Liver (tissue), 9 donors: ENCODE measurements around the gene WWOX. TPM values are rescaled to one million over a fixed set of nuclear protein-coding genes. Genes with fewer than 3 reads are reported as not detected.

ENCODE experiments used
- DNase-seq: peaks from one replicate; pipeline ENCODE4 v3.0.0-alpha.2; 2017; ENCODE audit warnings: low spot score
- H3K27ac ChIP-seq, 2 donors: one replicate each; pipeline ENCODE4 v1.7.0; 2013; ENCODE audit warnings: inconsistent platforms in 2 of 2, low read length in 2 of 2, control low read depth in 1 of 2, low read depth in 1 of 2, mild to moderate bottlenecking in 1 of 2
- H3K27me3 ChIP-seq, 4 donors: one replicate each; pipeline versions ENCODE4 v1.6.1 to v1.7.0; 2013; ENCODE audit warnings: low read length in 3 of 4, inconsistent platforms in 1 of 4, mild to moderate bottlenecking in 1 of 4, moderate library complexity in 1 of 4; ENCODE audit not compliant: control insufficient read depth in 4 of 4, insufficient read depth in 4 of 4
- H3K36me3 ChIP-seq, 4 donors: one replicate each; pipeline versions ENCODE4 v1.6.1 to v1.7.0; 2013; ENCODE audit warnings: low read length in 3 of 4, mild to moderate bottlenecking in 3 of 4, low read depth in 1 of 4, moderate library complexity in 1 of 4; ENCODE audit not compliant: control insufficient read depth in 4 of 4, insufficient read depth in 3 of 4
- H3K4me1 ChIP-seq, 4 donors: one replicate each; pipeline versions ENCODE4 v1.6.1 to v1.7.0; 2013; ENCODE audit warnings: low read length in 3 of 4, mild to moderate bottlenecking in 3 of 4, moderate library complexity in 1 of 4; ENCODE audit not compliant: control insufficient read depth in 4 of 4, insufficient read depth in 4 of 4
- H3K4me3 ChIP-seq, 3 donors: one replicate each; pipeline versions ENCODE4 v1.6.1 to v1.7.0; 2013; ENCODE audit warnings: low read length in 3 of 3, control low read depth in 1 of 3, low read depth in 1 of 3, mild to moderate bottlenecking in 1 of 3
- H3K9ac ChIP-seq, 2 donors: one replicate each; pipeline ENCODE4 v1.7.0; 2013; ENCODE audit warnings: low read length in 2 of 2, mild to moderate bottlenecking in 2 of 2, moderate library complexity in 2 of 2, control low read depth in 1 of 2, low read depth in 1 of 2
- H3K9me3 ChIP-seq, 4 donors: one replicate each; pipeline versions ENCODE4 v1.6.1 to v1.7.0; 2013; ENCODE audit warnings: low read length in 3 of 4; ENCODE audit not compliant: control insufficient read depth in 4 of 4
- EGR1 ChIP-seq, 2 donors: IDR thresholded peaks; 2 replicates each; pipeline ENCODE4 v1.6.1; 2016 to 2018; ENCODE audit warnings: antibody characterized with exemption in 2 of 2, low read depth in 2 of 2
- FOXA1 ChIP-seq: IDR thresholded peaks from 2 replicates; pipeline ENCODE4 v1.6.1; 2016; ENCODE audit warnings: antibody characterized with exemption
- FOXA2 ChIP-seq: IDR thresholded peaks from 2 replicates; pipeline ENCODE4 v1.6.1; 2016; ENCODE audit warnings: antibody characterized with exemption
- GABPA ChIP-seq, 2 donors: IDR thresholded peaks in 1 of 2; conservative IDR thresholded peaks in 1 of 2; 2 replicates each; pipeline ENCODE4 v1.6.1; 2016; ENCODE audit warnings: antibody characterized with exemption in 2 of 2, mild to moderate bottlenecking in 1 of 2, moderate library complexity in 1 of 2
- HNF4A ChIP-seq, 2 donors: conservative IDR thresholded peaks; 2 replicates each; pipeline ENCODE4 v1.6.1; 2016; ENCODE audit warnings: antibody characterized with exemption in 2 of 2, mild to moderate bottlenecking in 2 of 2
- HNF4G ChIP-seq: IDR thresholded peaks from 2 replicates; pipeline ENCODE4 v1.6.1; 2016; ENCODE audit warnings: antibody characterized with exemption
- JUND ChIP-seq, 2 donors: IDR thresholded peaks; 2 replicates each; pipeline ENCODE4 v1.6.1; 2016; ENCODE audit warnings: antibody characterized with exemption in 2 of 2
- RAD21 ChIP-seq, 2 donors: IDR thresholded peaks; 2 replicates each; pipeline ENCODE4 v1.6.1; 2016; ENCODE audit warnings: antibody characterized with exemption in 2 of 2, mild to moderate bottlenecking in 2 of 2
- REST ChIP-seq: IDR thresholded peaks from 2 replicates; pipeline ENCODE4 v1.6.1; 2016; ENCODE audit warnings: antibody characterized with exemption, mild to moderate bottlenecking
- RXRA ChIP-seq, 2 donors: IDR thresholded peaks; 2 replicates each; pipeline ENCODE4 v1.6.1; 2017 to 2018; ENCODE audit warnings: antibody characterized with exemption in 2 of 2, mild to moderate bottlenecking in 1 of 2
- SP1 ChIP-seq: IDR thresholded peaks from 2 replicates; pipeline ENCODE4 v1.6.1; 2018; ENCODE audit warnings: antibody characterized with exemption, mild to moderate bottlenecking
- ZBTB33 ChIP-seq: IDR thresholded peaks from 2 replicates; pipeline ENCODE4 v1.6.1; 2016; ENCODE audit warnings: antibody characterized with exemption
- WGBS: extraction: QIAGEN DNeasy Blood & Tissue Kit; methylation state at CpG from one replicate; pipeline ENCODE4 v1.1.7; 2013; 5-methylcytosine and 5-hydroxymethylcytosine counted together
- polyA plus RNA-seq, 2 donors: library from polyadenylated mRNA; stranded (reverse) in 1 of 2; unstranded in 1 of 2; fragments of 200-250 nt in 1 of 2; fragments of >200 nt in 1 of 2; fragmentation: Nextera tagmentation in 1 of 2; extraction: Ambion mirVana in 1 of 2; gene quantifications; one replicate each; pipeline versions ENCODE4 v1.2.1 to v1.2.3, GENCODE V29; 2013 to 2015
- total RNA-seq, 2 donors: library from RNA; depleted of rRNA; stranded (reverse); fragments of >200 nt; gene quantifications; one replicate each; pipeline ENCODE4 v1.2.3, GENCODE V29; 2014
- TF ChIP-seq, protein P1 (sequence below): IDR thresholded peaks from 2 replicates; pipeline ENCODE4 v1.6.1; 2016; ENCODE audit warnings: antibody characterized with exemption
- TF ChIP-seq, protein P2 (sequence below): fragments of 150-350 bp; IDR thresholded peaks from 2 replicates; pipeline ENCODE4 v1.5.1; 2017; ENCODE audit warnings: improper control_type of control experiment, low read depth, low read length; ENCODE audit not compliant: missing input control
- donor health status: healthy.
- donor health status: healthy.
- donor health status: healthy.
- donor health status: healthy.
- donor health status: healthy.

WWOX gene
- total and polyA plus RNA-seq, 4 donors, result 9.8 to 46.0 (median 15.3) TPM

GRCh38 chr16:78583441-78583840 lies 484.0 kb downstream of the WWOX start:
- H3K9me3 ChIP-seq, result no peaks in the 10 kb centered on the region
- TF ChIP-seq JUND (IDR thresholded peaks at IDR 0.05) (no peak), FOXA2 (no peak), ZBTB33 (no peak), RAD21 (IDR thresholded peaks at IDR 0.05) (no peak), FOXA1 (no peak), RXRA (IDR thresholded peaks at IDR 0.05) (no peak), SP1 (no peak), EGR1 (IDR thresholded peaks at IDR 0.05; ENCODE audit: low read depth in 2 of 2) (no peak), HNF4A (conservative IDR thresholded peaks at IDR 0.05) (no peak), REST (no peak), HNF4G (no peak)
- TF ChIP-seq, protein P1, sequence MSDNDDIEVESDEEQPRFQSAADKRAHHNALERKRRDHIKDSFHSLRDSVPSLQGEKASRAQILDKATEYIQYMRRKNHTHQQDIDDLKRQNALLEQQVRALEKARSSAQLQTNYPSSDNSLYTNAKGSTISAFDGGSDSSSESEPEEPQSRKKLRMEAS, result no peak
- TF ChIP-seq, protein P2, sequence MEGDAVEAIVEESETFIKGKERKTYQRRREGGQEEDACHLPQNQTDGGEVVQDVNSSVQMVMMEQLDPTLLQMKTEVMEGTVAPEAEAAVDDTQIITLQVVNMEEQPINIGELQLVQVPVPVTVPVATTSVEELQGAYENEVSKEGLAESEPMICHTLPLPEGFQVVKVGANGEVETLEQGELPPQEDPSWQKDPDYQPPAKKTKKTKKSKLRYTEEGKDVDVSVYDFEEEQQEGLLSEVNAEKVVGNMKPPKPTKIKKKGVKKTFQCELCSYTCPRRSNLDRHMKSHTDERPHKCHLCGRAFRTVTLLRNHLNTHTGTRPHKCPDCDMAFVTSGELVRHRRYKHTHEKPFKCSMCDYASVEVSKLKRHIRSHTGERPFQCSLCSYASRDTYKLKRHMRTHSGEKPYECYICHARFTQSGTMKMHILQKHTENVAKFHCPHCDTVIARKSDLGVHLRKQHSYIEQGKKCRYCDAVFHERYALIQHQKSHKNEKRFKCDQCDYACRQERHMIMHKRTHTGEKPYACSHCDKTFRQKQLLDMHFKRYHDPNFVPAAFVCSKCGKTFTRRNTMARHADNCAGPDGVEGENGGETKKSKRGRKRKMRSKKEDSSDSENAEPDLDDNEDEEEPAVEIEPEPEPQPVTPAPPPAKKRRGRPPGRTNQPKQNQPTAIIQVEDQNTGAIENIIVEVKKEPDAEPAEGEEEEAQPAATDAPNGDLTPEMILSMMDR, result no peak
- H3K4me3 ChIP-seq, result no peak overlapping the region
- H3K4me1 ChIP-seq, result no peaks in the 10 kb centered on the region
- no peak for DNase-seq
- H3K36me3 ChIP-seq, result no peaks in the 10 kb centered on the region
- no peak overlapping the region for H3K9ac ChIP-seq
- no peaks in the 10 kb centered on the region for H3K27me3 ChIP-seq
- H3K27ac ChIP-seq, result no peak overlapping the region
- WGBS, result 94% methylated on average over 3 of the region's 3 CpGs

DNA sequence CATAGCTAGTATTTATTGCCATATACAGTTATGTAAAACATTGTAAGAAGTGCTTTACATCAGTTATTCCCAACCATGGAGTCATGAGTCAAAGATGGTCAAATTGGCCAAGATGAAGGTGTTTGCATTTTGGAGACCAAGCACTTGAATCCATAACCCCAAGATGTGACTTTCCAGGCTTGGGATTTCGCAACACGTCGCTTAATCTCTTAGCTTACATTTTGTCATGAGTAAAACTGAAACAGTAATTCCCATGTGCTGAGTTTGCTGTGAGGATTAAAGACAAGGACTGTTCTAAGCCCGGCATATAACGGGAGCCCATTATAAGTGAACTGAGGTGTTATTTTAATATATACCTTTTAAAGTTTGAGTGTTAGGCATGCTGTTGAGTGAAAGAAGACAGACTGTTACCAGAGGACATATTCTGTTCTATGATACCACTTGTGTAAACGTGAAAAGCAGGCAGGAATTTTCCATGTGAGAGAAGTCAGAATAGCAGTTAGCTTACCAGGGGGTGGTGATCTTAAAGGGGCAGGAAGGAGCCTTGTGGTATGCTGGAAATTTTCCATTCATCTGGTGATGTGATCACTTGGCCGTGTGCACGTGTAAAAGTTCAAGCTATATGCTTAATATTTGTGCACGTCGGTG lies 484.9 kb downstream of the WWOX start:
- no peak overlapping the region for H3K9ac ChIP-seq
- WGBS, result 91% methylated on average over 10 of the region's 10 CpGs
- TF ChIP-seq, protein P1, result no peak
- TF ChIP-seq GABPA (IDR thresholded peaks at IDR 0.05 in 1 of 2, conservative IDR thresholded peaks at IDR 0.05 in 1 of 2), result no peak

More for the DNA sequence above, 484.9 kb downstream of the WWOX start:
- DNase-seq, result no peak
- no peak overlapping the region for H3K27ac ChIP-seq
- no peaks in the 10 kb centered on the region for H3K9me3 ChIP-seq
- no peak overlapping the region for H3K4me3 ChIP-seq
- H3K36me3 ChIP-seq, result no peaks in the 10 kb centered on the region
- no peaks in the 10 kb centered on the region for H3K27me3 ChIP-seq
- H3K4me1 ChIP-seq, result no peaks in the 10 kb centered on the region
